ENCODE data around the gene ZNF17.

- TF ChIP-seq CTCF (IDR thresholded peaks at IDR 0.05), result no peak
- TF ChIP-seq EP300 (IDR thresholded peaks at IDR 0.05), result no peak
Observed at GRCh38 chr19:57436417-57436816, 25.5 kb downstream of the ZNF17 start.

Measured in stomach (tissue), 4 donors.